ENCODE data around the gene GSTO2.

GRCh38 chr10:104322416-104322782 is 53.4 kb downstream of the GSTO2 start:
- no peak for TF ChIP-seq CTCF (IDR thresholded peaks at IDR 0.05; ENCODE audit: low read length)
- no peak for TF ChIP-seq EZH2phosphoT487 (IDR thresholded peaks at IDR 0.05; ENCODE audit: low read length)
- no peak for TF ChIP-seq EZH2 (optimal IDR thresholded peaks at IDR 0.05; ENCODE audit: low read depth, low read length)

Data from MM.1S (cell line).